ENCODE results near the gene RPL22. TPM values are rescaled to one million over a fixed set of nuclear protein-coding genes. Genes with fewer than 3 reads are reported as not detected.
A peak's percentile ranks its signal among the peaks of the same experiment; 100 is the strongest.

Gene RPL22
- total RNA-seq, 3 donors from 2014 or later: 210 to 329 (median 306) TPM

- Histone ChIP-seq H3K27ac (peak overlapping the region; percentile 80 to 83), H3K4me1 (peaks cover 0 to 6% of the 10 kb centered on the region in 2 donors), H3K4me3 (peak overlapping the region; percentile 96 to 99 (median 99)), H3K27me3 (no peaks in the 10 kb centered on the region), H3K36me3 (no peaks in the 10 kb centered on the region), H3K9me3 (no peaks in the 10 kb centered on the region)
- TF ChIP-seq POLR2AphosphoS5 (IDR thresholded peaks at IDR 0.05): no peak
- TF ChIP-seq POLR2A (IDR thresholded peaks at IDR 0.05): no peak
- TF ChIP-seq, protein P1, sequence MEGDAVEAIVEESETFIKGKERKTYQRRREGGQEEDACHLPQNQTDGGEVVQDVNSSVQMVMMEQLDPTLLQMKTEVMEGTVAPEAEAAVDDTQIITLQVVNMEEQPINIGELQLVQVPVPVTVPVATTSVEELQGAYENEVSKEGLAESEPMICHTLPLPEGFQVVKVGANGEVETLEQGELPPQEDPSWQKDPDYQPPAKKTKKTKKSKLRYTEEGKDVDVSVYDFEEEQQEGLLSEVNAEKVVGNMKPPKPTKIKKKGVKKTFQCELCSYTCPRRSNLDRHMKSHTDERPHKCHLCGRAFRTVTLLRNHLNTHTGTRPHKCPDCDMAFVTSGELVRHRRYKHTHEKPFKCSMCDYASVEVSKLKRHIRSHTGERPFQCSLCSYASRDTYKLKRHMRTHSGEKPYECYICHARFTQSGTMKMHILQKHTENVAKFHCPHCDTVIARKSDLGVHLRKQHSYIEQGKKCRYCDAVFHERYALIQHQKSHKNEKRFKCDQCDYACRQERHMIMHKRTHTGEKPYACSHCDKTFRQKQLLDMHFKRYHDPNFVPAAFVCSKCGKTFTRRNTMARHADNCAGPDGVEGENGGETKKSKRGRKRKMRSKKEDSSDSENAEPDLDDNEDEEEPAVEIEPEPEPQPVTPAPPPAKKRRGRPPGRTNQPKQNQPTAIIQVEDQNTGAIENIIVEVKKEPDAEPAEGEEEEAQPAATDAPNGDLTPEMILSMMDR (IDR thresholded peaks at IDR 0.05): no peak
- intact Hi-C loops (cut with DNase I; ENCODE audit: low total_unique reads): no loop called here
- DNase-seq (ENCODE audit: low spot score in 2 of 2): no peak
Observed at GRCh38 chr1:6200188-6200809, 904 bp upstream of the RPL22 start.

DNA sequence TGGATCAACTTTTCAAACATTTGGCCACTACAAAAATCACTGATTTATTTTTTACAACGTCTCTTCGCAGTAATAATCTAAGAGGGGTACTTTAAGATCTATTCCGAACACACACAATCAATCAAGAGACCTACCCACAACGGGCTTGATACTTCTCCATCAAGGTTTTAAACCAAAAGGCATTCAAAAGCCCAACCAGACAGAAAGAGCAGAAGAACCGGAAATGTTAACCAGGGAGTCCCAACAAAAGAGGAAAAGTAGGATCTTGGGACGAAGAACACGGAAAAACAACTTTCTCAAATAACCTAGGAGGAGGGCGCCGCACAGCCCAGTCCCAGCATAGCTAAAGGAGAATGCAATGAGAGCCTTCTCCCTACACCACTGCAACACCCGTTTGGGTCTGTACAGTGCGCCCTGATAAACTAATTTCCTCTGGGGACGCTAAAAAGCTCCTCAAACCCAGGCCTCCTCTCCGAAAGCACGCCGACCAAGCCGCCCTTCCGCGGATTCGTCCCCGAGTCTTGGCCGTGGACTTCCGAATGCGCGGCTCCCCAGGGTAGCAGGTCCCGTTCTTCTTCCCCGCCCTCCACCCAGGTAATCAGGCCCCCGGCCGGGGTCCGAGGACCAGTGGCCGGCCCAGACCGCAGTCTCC lies 623 bp downstream of the RPL22 start:
- intact Hi-C loops (cut with DNase I; ENCODE audit: low total_unique reads): no loop called here
- no peak for DNase-seq (ENCODE audit: low spot score in 2 of 2)
- Histone ChIP-seq H3K27ac (peak overlapping the region; percentile 79 to 83), H3K9me3 (no peaks in the 10 kb centered on the region), H3K4me1 (peaks cover 0 to 6% of the 10 kb centered on the region in 2 donors), H3K4me3 (peak overlapping the region; percentile 96 to 99 (median 99)), H3K36me3 (no peaks in the 10 kb centered on the region), H3K27me3 (no peaks in the 10 kb centered on the region)
- no peak for TF ChIP-seq POLR2A (IDR thresholded peaks at IDR 0.05)
- TF ChIP-seq POLR2AphosphoS5 (IDR thresholded peaks at IDR 0.05): no peak
- TF ChIP-seq, protein P1 (IDR thresholded peaks at IDR 0.05): no peak

GRCh38 chr1:6197746-6198427 lies 1.5 kb downstream of the RPL22 start:
- intact Hi-C loops (cut with DNase I; ENCODE audit: low total_unique reads): no loop called here
- H3K27ac ChIP-seq: no peak overlapping the region
- TF ChIP-seq POLR2AphosphoS5 (IDR thresholded peaks at IDR 0.05): no peak
- TF ChIP-seq, protein P1 (IDR thresholded peaks at IDR 0.05): no peak
- peaks cover 0 to 6% of the 10 kb centered on the region in 2 donors for H3K4me1 ChIP-seq
- no peak for DNase-seq (ENCODE audit: low spot score in 2 of 2)
- H3K9me3 ChIP-seq: no peaks in the 10 kb centered on the region
- H3K27me3 ChIP-seq: no peaks in the 10 kb centered on the region
- no peaks in the 10 kb centered on the region for H3K36me3 ChIP-seq
- peak overlapping the region; percentile 96 to 99 (median 99) for H3K4me3 ChIP-seq

DNA sequence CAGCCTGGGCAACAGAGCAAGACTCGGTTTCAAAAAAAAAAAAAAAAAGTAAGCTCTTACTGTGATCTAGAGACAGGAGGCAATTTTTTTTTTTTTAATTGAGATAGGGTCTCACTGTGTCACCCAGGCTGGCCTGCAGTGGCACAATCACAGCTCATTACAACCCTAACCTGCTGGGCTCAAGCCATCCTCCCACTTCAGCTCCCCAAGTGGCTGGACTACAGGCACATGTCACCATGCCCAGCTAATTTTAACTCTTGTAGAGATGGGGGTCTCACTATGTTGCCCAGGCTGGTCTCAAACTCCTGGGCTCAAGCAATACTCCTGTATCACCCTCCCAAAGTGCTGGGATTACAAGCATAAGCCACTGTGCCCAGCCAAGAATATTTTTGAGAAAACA lies 7.4 kb downstream of the RPL22 start:
- intact Hi-C loops (cut with DNase I; ENCODE audit: low total_unique reads): no loop called here
- H3K27ac ChIP-seq: no peak overlapping the region

More for the DNA sequence above, 7.4 kb downstream of the RPL22 start:
- Histone ChIP-seq H3K9me3 (no peaks in the 10 kb centered on the region), H3K4me1 (no peaks in the 10 kb centered on the region), H3K36me3 (no peaks in the 10 kb centered on the region), H3K4me3 (no peak overlapping the region), H3K27me3 (no peaks in the 10 kb centered on the region)
- TF ChIP-seq, protein P1 (IDR thresholded peaks at IDR 0.05): no peak
- TF ChIP-seq POLR2AphosphoS5 (IDR thresholded peaks at IDR 0.05) (no peak), POLR2A (IDR thresholded peaks at IDR 0.05) (no peak)
- no peak for DNase-seq (ENCODE audit: low spot score in 2 of 2)
